K562 (cell line): ENCODE results near the gene CADPS2.

ENCODE experiments used
- CBX5 ChIP-seq: IDR thresholded peaks from 2 replicates; pipeline ENCODE4 v1.6.1; 2014; ENCODE audit warnings: low read depth, borderline replicate concordance
- CTCF ChIP-seq, 3 experiments: IDR thresholded peaks in 2 of 3; conservative IDR thresholded peaks in 1 of 3; 2 replicates each; pipeline ENCODE4 v1.5.1; 2011 to 2012; ENCODE audit warnings: low read length in 3 of 3, mild to moderate bottlenecking in 3 of 3, control low read depth in 2 of 3, improper control_type of control experiment in 1 of 3, inconsistent platforms in 1 of 3, low read depth in 1 of 3, mixed read lengths in 1 of 3, moderate library complexity in 1 of 3; ENCODE audit not compliant: insufficient read depth in 2 of 3
- ELF1 ChIP-seq: fragments of 200-800 bp; sonication (Bioruptor generic); IDR thresholded peaks from 2 replicates; pipeline ENCODE4 v1.6.1; 2016; ENCODE audit warnings: missing genetic modification characterization, missing compliant biosample characterization
- KDM5B ChIP-seq: fragments of 200-600 bp; sonication (generic); IDR thresholded peaks from 2 replicates; pipeline ENCODE4 v1.6.1; 2012; ENCODE audit warnings: low read depth, mild to moderate bottlenecking, moderate library complexity, low read length, control low read depth, inconsistent platforms; ENCODE audit not compliant: insufficient replicate concordance
- POLR2A ChIP-seq: fragments of 450-650 bp; conservative IDR thresholded peaks from 2 replicates; pipeline ENCODE4 v1.6.1; 2016
- SRF ChIP-seq, 2 experiments: fragments of 250-450, 450-650 bp in 1 of 2; sonication (Bioruptor Pico) in 1 of 2; sonication (generic) in 1 of 2; formaldehyde crosslinking; IDR thresholded peaks; 2 replicates each; pipeline versions ENCODE4 v1.5.0 to v1.5.1; 2020 to 2022; ENCODE audit warnings: mild to moderate bottlenecking in 1 of 2, missing genetic modification reagents in 1 of 2
- THRA ChIP-seq: fragments of 450-650 bp; IDR thresholded peaks from 2 replicates; pipeline ENCODE4 v1.6.1; 2017; ENCODE audit warnings: mild to moderate bottlenecking, moderate library complexity
- ZNF561 ChIP-seq: fragments of 450-650 bp; formaldehyde crosslinking; conservative IDR thresholded peaks from 2 replicates; pipeline ENCODE4 v1.4.0; 2020; ENCODE audit warnings: mild to moderate bottlenecking, moderate library complexity

- TF ChIP-seq SRF (CRISPR knock-in tag; IDR thresholded peaks at IDR 0.05) (no peak), ZNF561 (CRISPR knock-in tag) (no peak), THRA (no peak), CTCF (IDR thresholded peaks at IDR 0.05 in 2 of 3, conservative IDR thresholded peaks at IDR 0.05 in 1 of 3; ENCODE audit: insufficient read depth in 2 of 3, low read depth in 1 of 3, low read length in 3 of 3) (no peak), CBX5 (no peak), POLR2A (no peak), ELF1 (tag) (no peak), KDM5B (no peak)
Measured at GRCh38 chr7:122764020-122764419, 122.2 kb downstream of the CADPS2 start.
